Type B pancreatic cell (in vitro differentiated cells): ENCODE measurements around the gene PKP4. TPM values are rescaled to one million over a fixed set of nuclear protein-coding genes. Genes with fewer than 3 reads are reported as not detected.

Experiments used
- DNase-seq: peaks from one replicate; pipeline ENCODE4 v3.0.0; 2021; ENCODE audit warnings: mixed read lengths; ENCODE audit not compliant: unreplicated experiment; ENCODE audit errors: extremely low spot score
- H3K27ac Mint-ChIP-seq: 2 replicates; pipeline ENCODE4 v1.8.0; 2021; ENCODE audit warnings: mild to moderate bottlenecking, mixed read lengths
- H3K27me3 Mint-ChIP-seq: 2 replicates; pipeline ENCODE4 v1.8.0; 2021; ENCODE audit warnings: mixed read lengths
- H3K36me3 Mint-ChIP-seq: 2 replicates; pipeline ENCODE4 v1.8.0; 2021; ENCODE audit warnings: mixed read lengths
- H3K4me1 Mint-ChIP-seq: one replicate; pipeline ENCODE4 v1.8.0; 2021; ENCODE audit warnings: mixed read lengths; ENCODE audit not compliant: unreplicated experiment
- H3K4me3 Mint-ChIP-seq: 2 replicates; pipeline ENCODE4 v1.8.0; 2021; ENCODE audit warnings: mild to moderate bottlenecking, mixed read lengths
- H3K9me3 Mint-ChIP-seq: 2 replicates; pipeline ENCODE4 v1.8.0; 2021; ENCODE audit warnings: mixed read lengths
- total RNA-seq: library from RNA; stranded (reverse); gene quantifications from 2 replicates; pipeline ENCODE4 v1.2.1, GENCODE V29; 2021; ENCODE audit warnings: low replicate concordance
- TF ChIP-seq, protein P1 (sequence below): fragments of 200-600 bp; sonication (generic); conservative IDR thresholded peaks from 2 replicates; pipeline ENCODE4 v1.5.0; 2021; ENCODE audit warnings: antibody characterized with exemption, mild to moderate bottlenecking

PKP4 gene
- total RNA-seq, 1 donor from 2014 or later, result 73.6 TPM

DNA sequence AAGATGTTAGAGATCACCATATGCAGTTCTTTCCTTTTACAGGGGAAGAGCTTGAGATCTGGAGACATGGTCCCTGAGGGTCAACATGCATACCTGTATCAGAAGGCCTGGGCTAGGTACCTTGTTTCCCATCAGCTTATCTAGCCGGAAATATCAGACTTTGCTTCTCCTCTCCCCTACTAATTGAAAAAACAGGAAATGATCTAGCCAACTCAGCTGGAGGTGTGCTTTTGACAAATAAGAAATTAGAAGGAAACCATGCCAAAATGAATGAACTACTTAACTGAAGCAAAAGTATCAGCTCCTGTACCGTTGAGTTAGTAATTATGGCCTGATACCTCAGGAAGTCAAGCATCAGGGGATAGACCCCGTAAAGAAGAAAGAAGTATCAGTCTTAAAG is 20.4 kb downstream of the PKP4 start:
- H3K27me3 Mint-ChIP-seq, result no peaks in the 10 kb centered on the region
- H3K4me1 Mint-ChIP-seq, result peaks cover 15% of the 10 kb centered on the region
- H3K9me3 Mint-ChIP-seq, result no peaks in the 10 kb centered on the region
- TF ChIP-seq, protein P1, sequence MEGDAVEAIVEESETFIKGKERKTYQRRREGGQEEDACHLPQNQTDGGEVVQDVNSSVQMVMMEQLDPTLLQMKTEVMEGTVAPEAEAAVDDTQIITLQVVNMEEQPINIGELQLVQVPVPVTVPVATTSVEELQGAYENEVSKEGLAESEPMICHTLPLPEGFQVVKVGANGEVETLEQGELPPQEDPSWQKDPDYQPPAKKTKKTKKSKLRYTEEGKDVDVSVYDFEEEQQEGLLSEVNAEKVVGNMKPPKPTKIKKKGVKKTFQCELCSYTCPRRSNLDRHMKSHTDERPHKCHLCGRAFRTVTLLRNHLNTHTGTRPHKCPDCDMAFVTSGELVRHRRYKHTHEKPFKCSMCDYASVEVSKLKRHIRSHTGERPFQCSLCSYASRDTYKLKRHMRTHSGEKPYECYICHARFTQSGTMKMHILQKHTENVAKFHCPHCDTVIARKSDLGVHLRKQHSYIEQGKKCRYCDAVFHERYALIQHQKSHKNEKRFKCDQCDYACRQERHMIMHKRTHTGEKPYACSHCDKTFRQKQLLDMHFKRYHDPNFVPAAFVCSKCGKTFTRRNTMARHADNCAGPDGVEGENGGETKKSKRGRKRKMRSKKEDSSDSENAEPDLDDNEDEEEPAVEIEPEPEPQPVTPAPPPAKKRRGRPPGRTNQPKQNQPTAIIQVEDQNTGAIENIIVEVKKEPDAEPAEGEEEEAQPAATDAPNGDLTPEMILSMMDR, result no peak
- DNase-seq, result no peak
- H3K4me3 Mint-ChIP-seq, result no peak overlapping the region
- H3K27ac Mint-ChIP-seq, result no peak overlapping the region
- H3K36me3 Mint-ChIP-seq, result peaks cover 30% of the 10 kb centered on the region

DNA sequence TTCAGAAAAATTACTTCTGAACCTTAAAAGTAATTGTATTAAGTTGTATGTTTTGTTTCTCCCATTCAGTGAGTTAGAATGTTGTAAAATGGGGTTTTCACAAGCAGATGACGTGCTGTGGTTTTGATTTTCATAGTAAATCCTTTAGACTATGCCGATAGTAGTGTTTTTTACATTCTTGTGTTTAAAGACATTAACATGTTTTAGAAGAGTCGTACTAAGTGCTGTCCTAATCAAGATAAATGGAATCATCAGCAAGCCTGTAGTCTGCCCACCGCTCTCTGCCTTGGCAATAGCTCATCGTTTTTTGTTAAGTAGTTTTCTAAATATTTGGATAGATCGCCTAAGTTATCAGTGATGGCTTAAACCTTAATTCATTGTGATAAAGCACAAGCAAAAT is 21.5 kb downstream of the PKP4 start:
- Mint-ChIP-seq H3K9me3 (peaks cover 1% of the 10 kb centered on the region), H3K27me3 (no peaks in the 10 kb centered on the region), H3K4me3 (no peak overlapping the region), H3K27ac (no peak overlapping the region), H3K36me3 (peaks cover 23% of the 10 kb centered on the region), H3K4me1 (peaks cover 15% of the 10 kb centered on the region)
- DNase-seq, result no peak
- TF ChIP-seq, protein P1, result no peak

DNA sequence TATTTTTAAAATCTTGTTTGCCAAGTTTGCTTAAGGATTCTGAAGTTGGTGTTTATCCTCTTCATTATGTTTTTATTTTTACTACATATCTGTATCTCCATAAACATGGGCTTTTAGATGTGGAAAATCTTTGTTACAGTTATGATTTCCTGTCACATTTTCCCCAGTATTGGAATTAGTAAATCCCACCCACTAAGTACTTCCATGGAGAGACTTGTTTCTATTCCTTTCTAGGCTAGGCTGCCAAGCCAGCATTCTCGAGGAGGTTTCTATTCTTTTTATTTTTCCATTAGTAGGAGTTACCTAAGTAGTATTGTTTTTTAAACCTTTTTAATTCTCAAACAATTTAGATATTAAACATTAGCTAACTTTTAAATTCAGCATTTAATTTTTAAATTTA is 22.1 kb downstream of the PKP4 start:
- H3K4me3 Mint-ChIP-seq, result no peak overlapping the region
- no peak for DNase-seq
- TF ChIP-seq, protein P1, result no peak
- peaks cover 4% of the 10 kb centered on the region for H3K9me3 Mint-ChIP-seq
- H3K4me1 Mint-ChIP-seq, result peaks cover 15% of the 10 kb centered on the region
- peaks cover 24% of the 10 kb centered on the region for H3K36me3 Mint-ChIP-seq
- H3K27ac Mint-ChIP-seq, result no peak overlapping the region
- H3K27me3 Mint-ChIP-seq, result no peaks in the 10 kb centered on the region

DNA sequence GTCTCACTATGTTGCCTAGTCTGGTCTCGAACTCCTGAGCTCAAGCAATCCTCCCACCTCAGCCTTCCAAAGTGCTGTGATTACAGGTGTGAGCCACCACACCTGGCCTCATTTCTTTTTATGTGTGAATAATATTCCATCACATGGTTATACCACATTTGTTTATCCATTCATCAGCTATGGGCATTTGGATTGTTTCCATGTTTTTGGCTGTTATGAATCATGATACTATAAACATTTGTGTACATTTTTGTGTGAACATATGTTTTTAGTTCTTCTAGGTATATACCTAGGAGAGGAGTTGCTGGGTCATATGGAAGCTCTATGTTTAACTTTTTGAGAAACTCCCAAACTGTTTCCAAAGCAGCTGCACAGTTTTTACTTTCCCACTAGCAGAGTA is 24.4 kb downstream of the PKP4 start:
- TF ChIP-seq, protein P1, result no peak
- H3K27ac Mint-ChIP-seq, result no peak overlapping the region
- DNase-seq, result no peak
- H3K27me3 Mint-ChIP-seq, result no peaks in the 10 kb centered on the region
- H3K36me3 Mint-ChIP-seq, result peaks cover 26% of the 10 kb centered on the region
- H3K4me3 Mint-ChIP-seq, result no peak overlapping the region
- peaks cover 15% of the 10 kb centered on the region for H3K4me1 Mint-ChIP-seq
- peaks cover 4% of the 10 kb centered on the region for H3K9me3 Mint-ChIP-seq

GRCh38 chr2:158482594-158482993 is 25.8 kb downstream of the PKP4 start:
- H3K4me3 Mint-ChIP-seq, result no peak overlapping the region
- H3K27ac Mint-ChIP-seq, result no peak overlapping the region
- peaks cover 21% of the 10 kb centered on the region for H3K4me1 Mint-ChIP-seq
- peaks cover 21% of the 10 kb centered on the region for H3K36me3 Mint-ChIP-seq
- H3K9me3 Mint-ChIP-seq, result peaks cover 4% of the 10 kb centered on the region
- no peaks in the 10 kb centered on the region for H3K27me3 Mint-ChIP-seq
- TF ChIP-seq, protein P1, result no peak
- DNase-seq, result no peak
